ENCODE measurements around the gene SEC61B.

SEC61B gene

GRCh38 chr9:99221621-99222415 lies at the start of gene SEC61B, which contains the start of gene ALG2:
TSS of gene SEC61B (plus strand) at chr9:99222282. CDS start at chr9:99222364, 82 bp downstream.
TSS of gene ALG2 (minus strand) at chr9:99221942. CDS start at chr9:99221894, 48 bp downstream.
- H3K9me3 ChIP-seq (ENCODE audit: control insufficient read depth, low read length): no peaks in the 10 kb centered on the region
- peaks cover 12% of the 10 kb centered on the region for H3K4me1 ChIP-seq (ENCODE audit: control insufficient read depth, insufficient read depth, low read length)
- H3K9ac ChIP-seq (ENCODE audit: low read length): peak within 1 kb of the TSS; percentile 94
- peaks cover 7% of the 10 kb centered on the region for H3K36me3 ChIP-seq (ENCODE audit: control insufficient read depth, insufficient read depth, low read length)
- H3K4me3 ChIP-seq (ENCODE audit: low read length): peak within 1 kb of the TSS; percentile 92
- no peaks in the 10 kb centered on the region for H3K27me3 ChIP-seq (ENCODE audit: control insufficient read depth, insufficient read depth, low read length)

- H3K27me3 ChIP-seq (ENCODE audit: control insufficient read depth, insufficient read depth, low read length): no peaks in the 10 kb centered on the region
- H3K9ac ChIP-seq (ENCODE audit: low read length): no peak overlapping the region
Measured at GRCh38 chr9:99173570-99174504, 48.2 kb upstream of the SEC61B start.

GRCh38 chr9:99176527-99177013 lies 45.5 kb upstream of the SEC61B start:
- H3K27me3 ChIP-seq (ENCODE audit: control insufficient read depth, insufficient read depth, low read length): no peaks in the 10 kb centered on the region
- peaks cover 8% of the 10 kb centered on the region for H3K4me1 ChIP-seq (ENCODE audit: control insufficient read depth, insufficient read depth, low read length)
- no peaks in the 10 kb centered on the region for H3K9me3 ChIP-seq (ENCODE audit: control insufficient read depth, low read length)
- no peaks in the 10 kb centered on the region for H3K36me3 ChIP-seq (ENCODE audit: control insufficient read depth, insufficient read depth, low read length)
- H3K4me3 ChIP-seq (ENCODE audit: low read length): no peak overlapping the region
- H3K9ac ChIP-seq (ENCODE audit: low read length): no peak overlapping the region

More at GRCh38 chr9:99173570-99174504, 48.2 kb upstream of the SEC61B start:
- H3K9me3 ChIP-seq (ENCODE audit: control insufficient read depth, low read length): no peaks in the 10 kb centered on the region
- H3K4me1 ChIP-seq (ENCODE audit: control insufficient read depth, insufficient read depth, low read length): peaks cover 8% of the 10 kb centered on the region
- no peak overlapping the region for H3K4me3 ChIP-seq (ENCODE audit: low read length)
- no peaks in the 10 kb centered on the region for H3K36me3 ChIP-seq (ENCODE audit: control insufficient read depth, insufficient read depth, low read length)

- Histone ChIP-seq H3K4me1 (ENCODE audit: control insufficient read depth, insufficient read depth, low read length) (peaks cover 8% of the 10 kb centered on the region), H3K9me3 (ENCODE audit: control insufficient read depth, low read length) (no peaks in the 10 kb centered on the region), H3K27me3 (ENCODE audit: control insufficient read depth, insufficient read depth, low read length) (no peaks in the 10 kb centered on the region), H3K4me3 (ENCODE audit: low read length) (no peak overlapping the region), H3K36me3 (ENCODE audit: control insufficient read depth, insufficient read depth, low read length) (no peaks in the 10 kb centered on the region), H3K9ac (ENCODE audit: low read length) (no peak overlapping the region)
Measured at GRCh38 chr9:99177576-99178366, 44.3 kb upstream of the SEC61B start.

- Histone ChIP-seq H3K27me3 (ENCODE audit: control insufficient read depth, insufficient read depth, low read length) (no peaks in the 10 kb centered on the region), H3K9me3 (ENCODE audit: control insufficient read depth, low read length) (no peaks in the 10 kb centered on the region), H3K9ac (ENCODE audit: low read length) (no peak overlapping the region), H3K4me1 (ENCODE audit: control insufficient read depth, insufficient read depth, low read length) (no peaks in the 10 kb centered on the region), H3K36me3 (ENCODE audit: control insufficient read depth, insufficient read depth, low read length) (no peaks in the 10 kb centered on the region), H3K4me3 (ENCODE audit: low read length) (no peak overlapping the region)
Measured at GRCh38 chr9:99178912-99179872, 42.9 kb upstream of the SEC61B start.

- Histone ChIP-seq H3K9me3 (ENCODE audit: control insufficient read depth, low read length) (no peaks in the 10 kb centered on the region), H3K4me3 (ENCODE audit: low read length) (no peak overlapping the region), H3K4me1 (ENCODE audit: control insufficient read depth, insufficient read depth, low read length) (peaks cover 9% of the 10 kb centered on the region), H3K36me3 (ENCODE audit: control insufficient read depth, insufficient read depth, low read length) (no peaks in the 10 kb centered on the region), H3K27me3 (ENCODE audit: control insufficient read depth, insufficient read depth, low read length) (no peaks in the 10 kb centered on the region), H3K9ac (ENCODE audit: low read length) (no peak overlapping the region)
Measured at GRCh38 chr9:99180199-99180598, 41.9 kb upstream of the SEC61B start.

- Histone ChIP-seq H3K4me1 (ENCODE audit: control insufficient read depth, insufficient read depth, low read length) (peaks cover 9% of the 10 kb centered on the region), H3K4me3 (ENCODE audit: low read length) (no peak overlapping the region), H3K9ac (ENCODE audit: low read length) (no peak overlapping the region), H3K36me3 (ENCODE audit: control insufficient read depth, insufficient read depth, low read length) (no peaks in the 10 kb centered on the region), H3K9me3 (ENCODE audit: control insufficient read depth, low read length) (no peaks in the 10 kb centered on the region), H3K27me3 (ENCODE audit: control insufficient read depth, insufficient read depth, low read length) (no peaks in the 10 kb centered on the region)
Measured at GRCh38 chr9:99180662-99181061, 41.4 kb upstream of the SEC61B start.

GRCh38 chr9:99181206-99181605 lies 40.9 kb upstream of the SEC61B start:
- H3K36me3 ChIP-seq (ENCODE audit: control insufficient read depth, insufficient read depth, low read length): no peaks in the 10 kb centered on the region
- peaks cover 9% of the 10 kb centered on the region for H3K4me1 ChIP-seq (ENCODE audit: control insufficient read depth, insufficient read depth, low read length)
- H3K27me3 ChIP-seq (ENCODE audit: control insufficient read depth, insufficient read depth, low read length): no peaks in the 10 kb centered on the region
- no peak overlapping the region for H3K9ac ChIP-seq (ENCODE audit: low read length)
- no peak overlapping the region for H3K4me3 ChIP-seq (ENCODE audit: low read length)
- H3K9me3 ChIP-seq (ENCODE audit: control insufficient read depth, low read length): no peaks in the 10 kb centered on the region

- no peaks in the 10 kb centered on the region for H3K36me3 ChIP-seq (ENCODE audit: control insufficient read depth, insufficient read depth, low read length)
- H3K27me3 ChIP-seq (ENCODE audit: control insufficient read depth, insufficient read depth, low read length): no peaks in the 10 kb centered on the region
- H3K4me3 ChIP-seq (ENCODE audit: low read length): no peak overlapping the region
- no peaks in the 10 kb centered on the region for H3K9me3 ChIP-seq (ENCODE audit: control insufficient read depth, low read length)
- H3K9ac ChIP-seq (ENCODE audit: low read length): no peak overlapping the region
- peaks cover 9% of the 10 kb centered on the region for H3K4me1 ChIP-seq (ENCODE audit: control insufficient read depth, insufficient read depth, low read length)
Measured at GRCh38 chr9:99181621-99182020, 40.5 kb upstream of the SEC61B start.

- H3K4me1 ChIP-seq (ENCODE audit: control insufficient read depth, insufficient read depth, low read length): peaks cover 9% of the 10 kb centered on the region
Measured at GRCh38 chr9:99182356-99182755, 39.7 kb upstream of the SEC61B start.

More at GRCh38 chr9:99182356-99182755, 39.7 kb upstream of the SEC61B start:
- Histone ChIP-seq H3K36me3 (ENCODE audit: control insufficient read depth, insufficient read depth, low read length) (no peaks in the 10 kb centered on the region), H3K4me3 (ENCODE audit: low read length) (no peak overlapping the region), H3K27me3 (ENCODE audit: control insufficient read depth, insufficient read depth, low read length) (no peaks in the 10 kb centered on the region), H3K9me3 (ENCODE audit: control insufficient read depth, low read length) (no peaks in the 10 kb centered on the region), H3K9ac (ENCODE audit: low read length) (no peak overlapping the region)
